SHP77 treated with DMSO at 0.1 percent for 48 hours (cell line): Measurements from ENCODE around the gene AQP12B.

Source experiments
- DNase-seq: peaks from one replicate; lab custom pipeline; 2025; lab: John Stamatoyannopoulos, UW

The AQP12B gene

DNA sequence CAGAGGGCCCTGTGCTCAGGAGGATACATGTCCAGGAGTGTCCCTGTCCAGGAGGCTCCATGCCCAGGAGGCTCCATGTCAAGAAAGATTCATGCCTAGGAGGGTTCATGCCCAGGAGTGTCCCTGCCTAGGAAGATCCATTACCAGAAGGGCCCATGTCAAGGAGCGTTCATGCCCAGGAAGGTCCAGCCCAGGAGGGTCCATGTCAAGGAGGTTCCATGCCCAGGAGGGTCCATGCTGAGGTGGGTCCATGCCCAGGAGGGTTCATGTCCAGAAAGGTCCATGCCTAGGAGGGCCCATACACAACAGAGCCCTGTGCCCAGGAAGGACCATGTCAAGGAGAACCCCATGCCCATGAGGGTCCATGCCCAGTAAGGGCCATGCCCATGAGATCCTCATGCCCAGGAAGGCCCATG is 50.4 kb downstream of the AQP12B start:
- DNase-seq: no peak

DNA sequence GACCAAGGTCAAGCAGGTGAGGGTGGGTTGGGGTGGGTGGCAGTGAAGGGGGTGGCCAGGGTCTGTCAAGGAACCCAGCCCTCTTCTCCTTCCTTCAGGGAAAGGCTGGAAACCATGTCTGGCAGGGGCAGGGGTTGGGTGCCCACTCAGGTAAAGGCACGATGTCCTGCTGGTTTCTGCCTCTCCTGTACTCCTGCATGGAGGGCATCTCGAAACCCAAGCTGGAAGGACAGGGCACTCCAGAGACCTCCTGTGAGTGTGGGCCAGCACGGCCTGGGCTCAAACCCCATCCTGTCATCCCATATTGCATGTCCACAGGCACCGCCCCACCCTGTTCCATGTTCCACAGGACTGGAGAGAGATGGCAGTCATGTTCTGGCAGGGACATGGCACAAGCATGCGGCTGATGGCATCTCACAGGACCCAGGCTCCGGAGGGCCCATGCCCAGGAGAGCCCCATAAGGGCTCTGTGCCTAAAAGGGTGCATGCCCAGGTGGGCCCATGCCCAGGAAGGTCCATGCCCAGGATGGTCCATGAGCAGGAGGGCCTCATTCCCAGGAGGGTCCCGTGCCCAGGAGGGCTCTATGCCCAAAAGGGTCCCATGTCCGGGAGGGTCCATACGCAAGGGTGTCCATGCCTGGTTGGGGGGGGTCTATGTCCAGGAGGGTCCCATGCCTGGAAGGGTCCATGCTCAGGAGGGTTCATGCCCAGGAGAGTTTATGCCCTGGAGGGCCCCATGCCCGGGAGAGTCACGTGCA is 51.0 kb downstream of the AQP12B start:
- no peak for DNase-seq

DNA sequence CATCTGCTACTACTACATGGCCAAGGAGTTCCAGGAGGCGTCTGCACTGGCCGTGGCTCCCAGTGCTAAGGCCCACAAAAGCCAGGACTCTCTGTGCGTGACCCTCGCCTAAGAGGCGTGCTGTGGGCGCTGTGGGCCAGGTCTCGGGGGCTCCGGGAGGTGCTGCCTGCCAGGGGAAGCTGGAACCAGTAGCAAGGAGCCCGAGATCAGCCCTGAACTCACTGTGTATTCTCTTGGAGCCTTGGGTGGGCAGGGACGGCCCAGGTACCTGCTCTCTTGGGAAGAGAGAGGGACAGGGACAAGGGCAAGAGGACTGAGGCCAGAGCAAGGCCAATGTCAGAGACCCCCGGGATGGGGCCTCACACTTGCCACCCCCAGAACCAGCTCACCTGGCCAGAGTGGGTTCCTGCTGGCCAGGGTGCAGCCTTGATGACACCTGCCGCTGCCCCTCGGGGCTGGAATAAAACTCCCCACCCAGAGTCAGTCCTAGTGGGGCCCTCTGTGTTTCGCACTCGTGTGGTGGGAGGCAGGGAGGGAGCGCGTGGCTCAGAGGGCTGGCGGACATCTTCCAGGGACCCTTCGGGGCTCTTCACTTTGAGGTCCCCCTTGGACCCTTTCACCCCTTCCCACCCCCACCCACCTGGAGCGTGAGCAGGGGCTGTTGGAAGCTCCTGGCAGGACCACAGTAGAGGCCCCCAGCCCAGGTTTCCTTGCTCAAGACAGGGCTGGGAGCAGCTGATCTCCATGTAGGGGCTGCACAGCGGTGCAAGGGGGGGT is 51.7 kb downstream of the AQP12B start:
- DNase-seq: no peak

DNA sequence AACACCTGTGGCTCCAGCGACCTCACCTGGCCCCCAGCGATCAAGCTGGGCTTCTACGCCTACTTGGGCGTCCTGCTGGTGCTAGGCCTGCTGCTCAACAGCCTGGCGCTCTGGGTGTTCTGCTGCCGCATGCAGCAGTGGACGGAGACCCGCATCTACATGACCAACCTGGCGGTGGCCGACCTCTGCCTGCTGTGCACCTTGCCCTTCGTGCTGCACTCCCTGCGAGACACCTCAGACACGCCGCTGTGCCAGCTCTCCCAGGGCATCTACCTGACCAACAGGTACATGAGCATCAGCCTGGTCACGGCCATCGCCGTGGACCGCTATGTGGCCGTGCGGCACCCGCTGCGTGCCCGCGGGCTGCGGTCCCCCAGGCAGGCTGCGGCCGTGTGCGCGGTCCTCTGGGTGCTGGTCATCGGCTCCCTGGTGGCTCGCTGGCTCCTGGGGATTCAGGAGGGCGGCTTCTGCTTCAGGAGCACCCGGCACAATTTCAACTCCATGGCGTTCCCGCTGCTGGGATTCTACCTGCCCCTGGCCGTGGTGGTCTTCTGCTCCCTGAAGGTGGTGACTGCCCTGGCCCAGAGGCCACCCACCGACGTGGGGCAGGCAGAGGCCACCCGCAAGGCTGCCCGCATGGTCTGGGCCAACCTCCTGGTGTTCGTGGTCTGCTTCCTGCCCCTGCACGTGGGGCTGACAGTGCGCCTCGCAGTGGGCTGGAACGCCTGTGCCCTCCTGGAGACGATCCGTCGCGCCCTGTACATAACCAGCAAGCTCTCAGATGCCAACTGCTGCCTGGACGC is 52.5 kb downstream of the AQP12B start:
- no peak for DNase-seq

DNA sequence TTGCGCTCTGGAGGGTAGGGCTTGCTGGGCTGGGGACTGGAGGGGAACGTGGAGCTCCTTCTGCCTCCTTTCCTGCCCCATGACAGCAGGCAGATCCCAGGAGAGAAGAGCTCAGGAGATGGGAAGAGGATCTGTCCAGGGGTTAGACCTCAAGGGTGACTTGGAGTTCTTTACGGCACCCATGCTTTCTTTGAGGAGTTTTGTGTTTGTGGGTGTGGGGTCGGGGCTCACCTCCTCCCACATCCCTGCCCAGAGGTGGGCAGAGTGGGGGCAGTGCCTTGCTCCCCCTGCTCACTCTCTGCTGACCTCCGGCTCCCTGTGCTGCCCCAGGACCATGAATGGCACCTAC is 53.1 kb downstream of the AQP12B start:
- no peak for DNase-seq

DNA sequence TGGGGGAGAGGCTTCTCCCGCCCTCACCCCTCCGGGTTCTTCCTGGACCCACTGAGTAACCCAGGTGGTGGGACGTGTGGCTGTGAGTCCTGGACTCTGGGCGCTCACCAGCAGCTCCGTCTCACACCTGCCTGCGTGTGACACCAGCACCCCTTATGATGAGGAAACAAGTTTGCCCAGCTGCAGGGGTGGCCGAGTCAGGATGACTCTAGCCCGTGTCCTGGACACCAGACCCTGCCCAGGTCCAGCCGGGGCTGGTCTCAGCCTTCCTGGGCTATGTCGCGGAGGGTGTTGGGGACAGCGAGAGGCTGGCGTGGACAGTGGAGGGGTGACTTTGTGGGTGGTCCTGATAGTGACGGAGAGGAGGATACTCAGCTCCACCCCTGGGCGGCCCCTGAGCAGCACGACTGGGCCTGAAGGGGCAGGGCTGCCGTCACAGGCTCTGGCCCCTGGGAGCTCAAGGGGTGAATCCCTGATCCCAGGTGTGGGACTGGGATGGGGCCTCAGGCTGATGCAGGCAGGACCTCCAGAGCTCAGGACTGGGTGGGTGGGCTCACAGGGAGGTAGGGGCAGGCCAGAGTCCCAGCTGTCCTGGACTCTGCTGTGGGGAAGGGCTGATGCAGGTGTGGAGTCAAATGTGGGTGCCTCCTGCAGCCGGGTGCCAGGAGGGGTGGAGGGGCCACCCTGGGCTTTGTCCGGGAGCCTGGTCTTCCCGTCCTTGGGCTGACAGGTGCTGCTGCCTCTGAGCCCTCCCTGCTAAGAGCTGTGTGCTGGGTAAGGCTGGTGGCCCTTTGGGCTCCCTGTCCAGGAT is 53.7 kb downstream of the AQP12B start:
- no peak for DNase-seq

DNA sequence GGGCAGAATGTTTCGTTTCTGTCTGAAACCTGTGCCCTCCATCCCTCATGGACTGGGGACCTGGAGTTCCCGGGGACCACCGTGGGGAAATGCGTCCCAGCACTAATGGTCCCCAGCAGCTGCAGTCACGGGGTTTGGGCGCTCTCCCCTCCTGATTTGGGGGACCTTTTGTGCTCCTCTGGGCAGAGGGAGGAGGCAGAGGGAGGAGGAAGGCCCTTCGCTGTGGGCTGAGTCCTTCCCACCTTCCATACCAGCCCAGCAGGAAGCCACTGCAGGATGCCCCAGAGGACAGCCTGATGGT is 54.2 kb downstream of the AQP12B start:
- DNase-seq: no peak

DNA sequence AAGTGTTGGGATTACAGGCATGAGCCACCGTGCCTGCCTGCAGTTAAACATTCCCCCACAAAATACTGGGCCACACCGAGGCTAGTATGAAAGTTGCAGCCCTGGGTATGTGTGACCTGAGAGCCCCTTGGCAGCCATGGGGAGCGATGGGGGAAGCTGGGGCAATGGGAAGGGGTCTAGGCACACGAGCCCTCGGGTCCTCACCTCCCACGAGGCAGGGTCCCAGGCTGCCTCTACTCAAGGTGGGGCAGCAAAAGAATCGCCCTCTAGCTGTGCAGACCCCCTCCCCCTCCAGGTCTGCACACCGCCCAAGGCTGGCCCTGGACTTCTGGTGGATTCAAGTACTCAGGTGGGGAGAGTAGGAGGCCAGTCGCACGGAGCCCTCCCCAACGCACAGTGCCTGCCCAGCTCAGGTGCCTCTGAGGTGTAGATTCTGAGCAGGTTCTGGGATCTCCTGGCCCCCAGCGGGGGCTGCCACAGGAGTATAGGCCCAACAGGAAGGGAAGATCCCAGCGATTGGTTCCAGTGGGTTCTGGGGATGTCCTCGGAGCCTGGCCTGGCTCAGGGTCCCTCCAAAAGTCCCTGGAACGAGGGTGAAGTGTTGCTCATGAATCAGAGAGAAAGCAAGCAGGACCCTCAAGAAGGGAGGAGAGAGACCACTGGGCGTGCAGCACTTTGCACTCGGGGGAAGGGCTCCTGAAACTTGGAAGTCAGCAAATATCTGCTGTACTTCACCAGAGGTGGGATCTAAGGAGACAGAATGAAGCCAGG is 54.8 kb downstream of the AQP12B start:
- DNase-seq: no peak

DNA sequence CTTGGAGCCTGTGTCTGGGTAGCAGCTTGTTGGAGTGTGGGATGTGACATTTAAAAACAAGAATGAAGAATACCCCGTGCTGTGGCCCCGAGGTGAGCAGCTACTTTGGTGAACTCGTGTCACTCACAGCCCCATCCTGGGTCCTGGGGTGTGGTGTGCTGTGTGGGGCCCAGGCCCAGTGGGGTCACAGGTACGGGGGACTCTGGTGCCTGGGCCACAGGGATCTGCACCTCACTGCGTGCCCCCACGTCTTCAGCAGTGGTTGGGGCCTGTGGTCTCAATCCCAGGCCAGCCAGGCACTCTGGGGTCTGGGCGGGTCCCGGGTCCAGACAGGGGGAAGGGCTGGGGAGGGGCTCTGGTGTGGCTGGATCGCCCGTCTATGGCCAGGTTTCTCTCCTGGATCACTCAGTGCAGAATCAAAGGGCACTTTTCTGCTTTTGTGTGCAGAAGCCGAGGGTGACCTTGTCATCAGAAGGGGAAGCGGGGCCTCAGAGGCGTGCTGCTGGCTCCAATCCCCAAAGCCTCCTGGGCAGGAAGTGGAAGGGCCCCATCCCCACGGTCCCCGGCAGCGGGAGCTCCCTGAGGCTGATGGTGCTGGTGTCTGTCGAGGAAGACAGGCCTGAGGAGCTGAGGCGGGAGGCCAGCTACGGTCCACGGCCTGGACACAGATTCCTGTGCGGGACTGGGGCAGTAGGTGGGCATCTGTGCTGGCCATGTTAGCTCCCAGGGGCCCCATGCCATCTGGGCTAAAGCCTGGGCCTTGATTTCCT is 56.0 kb downstream of the AQP12B start:
- DNase-seq: no peak
